GM12878 (cell line): ENCODE data around the gene RMDN3. TPM values are rescaled to one million over a fixed set of nuclear protein-coding genes. Genes with fewer than 3 reads are reported as not detected.

Experiments used
- ATAC-seq: fragments of 200-7000 bp; cut with Tn5 transposase; 3 replicates; pipeline ENCODE4 v1.9.1; 2020; ENCODE audit warnings: mild to moderate bottlenecking, moderate library complexity
- BruUV-seq: library from RNA; stranded (reverse); fragments of 400-500 nt; replicated peaks from 2 replicates; lab custom pipeline; 2021; lab: Mats Ljungman, UMichigan
- CTCF ChIA-PET: fragments of 300-600 bp; sonication (Branson Sonifier 250); formaldehyde crosslinking; extraction: SDS; loops from one replicate; lab custom pipeline; 2021; ENCODE audit warnings: inconsistent platforms; lab: Yijun Ruan, JAX
- POLR2A ChIA-PET: fragments of 350-600 bp; formaldehyde crosslinking; extraction: SDS; loops from one replicate; lab custom pipeline; 2021; ENCODE audit warnings: inconsistent platforms; lab: Charles Lee
- RAD21 ChIA-PET: fragments of 300-600 bp; sonication (Branson Sonifier 250); formaldehyde crosslinking; loops from one replicate; lab custom pipeline; 2023; ENCODE audit warnings: antibody characterized with exemption; ENCODE audit not compliant: unreplicated experiment; lab: Charles Lee
- SMC1A ChIA-PET: fragments of 300-600 bp; sonication (Branson Sonifier 250); formaldehyde crosslinking; loops from one replicate; lab custom pipeline; 2023; ENCODE audit not compliant: unreplicated experiment, uncharacterized antibody; lab: Charles Lee
- DNase-seq: peaks from one replicate; pipeline ENCODE4 v3.0.0-alpha.2; 2011; ENCODE audit warnings: low read depth, low spot score
- FAIRE-seq: peaks from 3 replicates; lab custom pipeline; 2011; peaks lifted over from hg19 to GRCh38; lab: Jason Lieb, UNC
- H2AFZ ChIP-seq: 2 replicates; pipeline ENCODE4 v1.6.0; 2011; ENCODE audit warnings: low read depth, low read length, control low read depth; ENCODE audit not compliant: control insufficient read depth
- H3K27ac ChIP-seq: 2 replicates; pipeline ENCODE4 v1.5.1; 2011; ENCODE audit warnings: control low read depth; ENCODE audit not compliant: control insufficient read depth, insufficient read depth
- H3K27me3 ChIP-seq, 2 experiments: replicated peaks in 1 of 2; 2 replicates each; pipeline versions ENCODE4 v1.6.0 to v1.6.1; 2011; ENCODE audit warnings: low read length in 1 of 2; ENCODE audit not compliant: control insufficient read depth in 2 of 2, insufficient read depth in 2 of 2
- H3K36me3 ChIP-seq, 2 experiments: 2 replicates each; pipeline ENCODE4 v1.5.1; 2011; ENCODE audit warnings: low read length in 1 of 2; ENCODE audit not compliant: control insufficient read depth in 2 of 2, insufficient read depth in 2 of 2
- H3K4me1 ChIP-seq: 2 replicates; pipeline ENCODE4 v1.6.1; 2011; ENCODE audit warnings: mild to moderate bottlenecking, low read length, moderate library complexity, mixed read lengths; ENCODE audit not compliant: control insufficient read depth, insufficient read depth
- H3K4me2 ChIP-seq: 2 replicates; pipeline ENCODE4 v1.6.0; 2011; ENCODE audit warnings: control low read depth; ENCODE audit not compliant: control insufficient read depth, insufficient read depth
- H3K4me3 ChIP-seq: fragments of 200-600 bp; sonication (generic); 2 replicates; pipeline ENCODE4 v1.5.1; 2016
- H3K79me2 ChIP-seq: 2 replicates; pipeline ENCODE4 v1.6.0; 2011; ENCODE audit warnings: low read length; ENCODE audit not compliant: control insufficient read depth, insufficient read depth
- H3K9ac ChIP-seq: 2 replicates; pipeline ENCODE4 v1.8.0; 2011; ENCODE audit warnings: low read length, control low read depth, mixed read lengths; ENCODE audit not compliant: control insufficient read depth, insufficient read depth
- H3K9me3 ChIP-seq: replicated peaks from 3 replicates; pipeline ENCODE4 v1.5.1; 2011; ENCODE audit warnings: mild to moderate bottlenecking, low read length; ENCODE audit not compliant: control insufficient read depth, insufficient read depth
- H4K20me1 ChIP-seq: 2 replicates; pipeline ENCODE4 v1.6.0; 2011; ENCODE audit not compliant: control insufficient read depth, insufficient read depth
- EP300 ChIP-seq, 2 experiments: fragments of 150-350 bp in 1 of 2; IDR thresholded peaks; 2 replicates each; pipeline ENCODE4 v1.6.1; 2011 to 2012; ENCODE audit warnings: low read depth in 2 of 2, low read length in 2 of 2, borderline replicate concordance in 1 of 2, improper control_type of control experiment in 1 of 2, inconsistent platforms in 1 of 2; ENCODE audit not compliant: control insufficient read depth in 1 of 2
- PKNOX1 ChIP-seq: fragments of 450-650 bp; IDR thresholded peaks from 2 replicates; pipeline ENCODE4 v1.6.1; 2016; ENCODE audit warnings: mild to moderate bottlenecking
- ZBTB40 ChIP-seq: fragments of 450-650 bp; IDR thresholded peaks from 2 replicates; pipeline ENCODE4 v1.6.1; 2016; ENCODE audit warnings: mild to moderate bottlenecking, moderate library complexity, borderline replicate concordance
- WGBS: methylation state at CpG from one replicate; pipeline ENCODE4 v1.1.6; 2016; ENCODE audit warnings: low lambda C conversion rate; ENCODE audit not compliant: insufficient replicate concordance, insufficient coverage; ENCODE audit errors: missing lambda C conversion rate; 5-methylcytosine and 5-hydroxymethylcytosine counted together
- in situ Hi-C: fragments of 300-500 bp; cut with MboI; formaldehyde crosslinking; loops from 9 replicates; pipeline ENCODE4 v1.14.3; 2018; ENCODE audit warnings: mixed read lengths
- intact Hi-C: fragments of 100-400 bp; cut with micrococcal nuclease; formaldehyde crosslinking; loops from one replicate; pipeline ENCODE4 v1.14.2; 2022; ENCODE audit not compliant: unreplicated experiment
- polyA plus RNA-seq, 11 experiments: library from polyadenylated mRNA; depleted of rRNA in 4 of 11; unstranded in 6 of 11; stranded (reverse) in 5 of 11; fragments of >200 nt; fragmentation: Nextera tagmentation in 4 of 11; fragmentation: Illumina TruSeq in 1 of 11; extraction: Ambion mirVana in 4 of 11; extraction: Trizol in 1 of 11; gene quantifications; 1 replicate in 1 of 11; 2 replicates in 10 of 11; pipeline versions ENCODE4 v1.2.1 to v1.2.3, GENCODE V29; 2011 to 2016; ENCODE audit warnings: inconsistent platforms in 2 of 11, missing spikeins in 2 of 11, low read depth in 1 of 11
- total RNA-seq, 4 experiments: library from RNA; depleted of rRNA in 3 of 4; stranded (reverse); fragments of >200 nt in 3 of 4; fragmentation: Illumina TruSeq in 1 of 4; extraction: Trizol in 1 of 4; gene quantifications; 2 replicates each; pipeline versions ENCODE4 v1.2.1 to v1.2.3, GENCODE V29; 2013 to 2021

Gene RMDN3
- total and polyA plus RNA-seq, 10 of the 15 experiments (the other 5 are each of a cell fraction or from before 2014, with no cell fraction given), result 5.7 to 44.4 (median 20.3) TPM

- DNase-seq (no peak), FAIRE-seq (no peak), ATAC-seq (no peak)
- Histone ChIP-seq H3K9ac (no peak overlapping the region), H3K79me2 (no peaks in the 10 kb centered on the region), H3K4me2 (no peak overlapping the region), H3K27ac (no peak overlapping the region), H2AFZ (no peak overlapping the region), H3K4me1 (no peaks in the 10 kb centered on the region), H3K27me3 (no peaks in the 10 kb centered on the region), H3K9me3 (no peaks in the 10 kb centered on the region), H3K36me3 (peaks cover 18 to 37% of the 10 kb centered on the region in 2 experiments), H4K20me1 (no peaks in the 10 kb centered on the region), H3K4me3 (no peak overlapping the region)
- intact Hi-C loops (no loop called here), in situ Hi-C loops (no loop called here)
- ChIA-PET RAD21 (no interaction called here), POLR2A (no interaction called here), CTCF (interaction anchor here (0.7 to 1.0 kb wide), 2 partner anchors 46 to 1021 kb away, joined by 3 read pairs; no protein-coding TSS in a partner anchor), SMC1A (interaction anchor here (1.4 to 3.0 kb wide), 2 partner anchors 29 to 46 kb away, joined by 4 to 9 read pairs; no protein-coding TSS in a partner anchor)
- no peak for TF ChIP-seq PKNOX1
- TF ChIP-seq ZBTB40, result no peak
- no peak for TF ChIP-seq EP300 (IDR thresholded peaks at IDR 0.05; ENCODE audit: borderline replicate concordance in 1 of 2, control insufficient read depth in 1 of 2, low read depth in 2 of 2, low read length in 2 of 2)
- WGBS, result 83% methylated on average over 4 of the region's 4 CpGs
- no TSS peak for BruUV-seq
Measured at GRCh38 chr15:40736575-40736974, 18.5 kb downstream of the RMDN3 start.
